Measurements from ENCODE around the gene POLR2E. TPM values are rescaled to one million over a fixed set of nuclear protein-coding genes. Genes with fewer than 3 reads are reported as not detected.

POLR2E gene
- total and polyA plus RNA-seq, 2 donors, result 79.0 to 84.0 TPM

GRCh38 chr19:1122972-1123363 lies 27.8 kb upstream of the POLR2E start:
- DNase-seq (ENCODE audit: low read depth in 6 of 9, low spot score in 9 of 9), result no peak
- Histone ChIP-seq H3K36me3 (ENCODE audit: control insufficient read depth in 2 of 2, insufficient read depth in 2 of 2, low read length in 1 of 2) (peaks cover 69 to 94% of the 10 kb centered on the region in 2 donors), H3K4me3 (ENCODE audit: low read length in 2 of 2) (no peak overlapping the region), H3K9me3 (ENCODE audit: control insufficient read depth in 2 of 2, insufficient read depth in 1 of 2, low read length in 1 of 2) (peaks cover 0 to 4% of the 10 kb centered on the region in 2 donors), H3K27me3 (ENCODE audit: control insufficient read depth in 2 of 2, insufficient read depth in 1 of 2, low read length in 1 of 2) (no peaks in the 10 kb centered on the region), H3K27ac (ENCODE audit: low read depth in 1 of 2, low read length in 1 of 2) (no peak overlapping the region), H3K4me1 (ENCODE audit: control insufficient read depth in 2 of 2, insufficient read depth in 2 of 2, low read length in 2 of 2) (no peaks in the 10 kb centered on the region)
- 93% methylated on average over 21 of the region's 21 CpGs for WGBS

- no peak overlapping the region for H3K27ac ChIP-seq (ENCODE audit: low read depth in 1 of 2, low read length in 1 of 2)
- DNase-seq (ENCODE audit: low read depth in 6 of 9, low spot score in 9 of 9), result no peak
Observed at GRCh38 chr19:1122021-1122971, 27.1 kb upstream of the POLR2E start.

DNA sequence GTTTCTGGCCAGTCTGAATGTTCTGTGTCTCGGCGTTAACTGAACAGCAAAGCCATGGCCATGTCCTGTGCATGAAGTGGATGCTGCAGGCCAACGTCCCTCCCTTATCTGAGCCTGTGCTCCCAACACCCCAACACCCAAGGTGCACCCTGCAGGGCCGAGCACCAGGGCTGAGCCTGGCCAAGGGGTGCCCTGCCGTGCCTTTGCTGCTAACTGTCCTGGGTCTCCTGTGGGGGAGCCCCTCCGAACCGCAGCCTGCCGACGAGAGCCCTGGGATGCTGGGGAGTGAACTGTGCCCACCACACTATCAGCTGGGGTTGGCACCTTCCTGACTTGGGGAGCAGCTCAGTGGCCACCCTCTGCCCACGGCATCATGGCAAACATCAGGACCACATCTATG lies 26.2 kb upstream of the POLR2E start:
- no peak for DNase-seq (ENCODE audit: low read depth in 6 of 9, low spot score in 9 of 9)
- Histone ChIP-seq H3K9me3 (ENCODE audit: control insufficient read depth in 2 of 2, insufficient read depth in 1 of 2, low read length in 1 of 2) (peaks cover 0 to 4% of the 10 kb centered on the region in 2 donors), H3K4me1 (ENCODE audit: control insufficient read depth in 2 of 2, insufficient read depth in 2 of 2, low read length in 2 of 2) (no peaks in the 10 kb centered on the region), H3K4me3 (ENCODE audit: low read length in 2 of 2) (no peak overlapping the region), H3K27me3 (ENCODE audit: control insufficient read depth in 2 of 2, insufficient read depth in 1 of 2, low read length in 1 of 2) (no peaks in the 10 kb centered on the region), H3K36me3 (ENCODE audit: control insufficient read depth in 2 of 2, insufficient read depth in 2 of 2, low read length in 1 of 2) (peaks cover 72 to 94% of the 10 kb centered on the region in 2 donors), H3K27ac (ENCODE audit: low read depth in 1 of 2, low read length in 1 of 2) (no peak overlapping the region)
- 98% methylated on average over 10 of the region's 10 CpGs for WGBS

More at GRCh38 chr19:1122021-1122971, 27.1 kb upstream of the POLR2E start:
- Histone ChIP-seq H3K9me3 (ENCODE audit: control insufficient read depth in 2 of 2, insufficient read depth in 1 of 2, low read length in 1 of 2) (peaks cover 0 to 4% of the 10 kb centered on the region in 2 donors), H3K27me3 (ENCODE audit: control insufficient read depth in 2 of 2, insufficient read depth in 1 of 2, low read length in 1 of 2) (no peaks in the 10 kb centered on the region), H3K4me3 (ENCODE audit: low read length in 2 of 2) (no peak overlapping the region), H3K36me3 (ENCODE audit: control insufficient read depth in 2 of 2, insufficient read depth in 2 of 2, low read length in 1 of 2) (peaks cover 71 to 94% of the 10 kb centered on the region in 2 donors), H3K4me1 (ENCODE audit: control insufficient read depth in 2 of 2, insufficient read depth in 2 of 2, low read length in 2 of 2) (no peaks in the 10 kb centered on the region)
- 98% methylated on average over 63 of the region's 63 CpGs for WGBS

- DNase-seq (ENCODE audit: low read depth in 6 of 9, low spot score in 9 of 9), result no peak
- no peak overlapping the region for H3K4me3 ChIP-seq (ENCODE audit: low read length in 2 of 2)
- H3K36me3 ChIP-seq (ENCODE audit: control insufficient read depth in 2 of 2, insufficient read depth in 2 of 2, low read length in 1 of 2), result peaks cover 78 to 93% of the 10 kb centered on the region in 2 donors
- no peaks in the 10 kb centered on the region for H3K4me1 ChIP-seq (ENCODE audit: control insufficient read depth in 2 of 2, insufficient read depth in 2 of 2, low read length in 2 of 2)
- peaks cover 0 to 4% of the 10 kb centered on the region in 2 donors for H3K9me3 ChIP-seq (ENCODE audit: control insufficient read depth in 2 of 2, insufficient read depth in 1 of 2, low read length in 1 of 2)
- no peak overlapping the region for H3K27ac ChIP-seq (ENCODE audit: low read depth in 1 of 2, low read length in 1 of 2)
- H3K27me3 ChIP-seq (ENCODE audit: control insufficient read depth in 2 of 2, insufficient read depth in 1 of 2, low read length in 1 of 2), result no peaks in the 10 kb centered on the region
- 98% methylated on average over 50 of the region's 50 CpGs for WGBS
Observed at GRCh38 chr19:1119475-1120217, 24.5 kb upstream of the POLR2E start.

- Histone ChIP-seq H3K27me3 (ENCODE audit: control insufficient read depth in 2 of 2, insufficient read depth in 1 of 2, low read length in 1 of 2) (no peaks in the 10 kb centered on the region), H3K36me3 (ENCODE audit: control insufficient read depth in 2 of 2, insufficient read depth in 2 of 2, low read length in 1 of 2) (peaks cover 74 to 91% of the 10 kb centered on the region in 2 donors), H3K4me3 (ENCODE audit: low read length in 2 of 2) (no peak overlapping the region), H3K4me1 (ENCODE audit: control insufficient read depth in 2 of 2, insufficient read depth in 2 of 2, low read length in 2 of 2) (no peaks in the 10 kb centered on the region), H3K9me3 (ENCODE audit: control insufficient read depth in 2 of 2, insufficient read depth in 1 of 2, low read length in 1 of 2) (peaks cover 0 to 4% of the 10 kb centered on the region in 2 donors), H3K27ac (ENCODE audit: low read depth in 1 of 2, low read length in 1 of 2) (no peak overlapping the region)
- 98% methylated on average over 34 of the region's 34 CpGs for WGBS
- no peak for DNase-seq (ENCODE audit: low read depth in 6 of 9, low spot score in 9 of 9)
Observed at GRCh38 chr19:1118999-1119398, 23.8 kb upstream of the POLR2E start.

DNA sequence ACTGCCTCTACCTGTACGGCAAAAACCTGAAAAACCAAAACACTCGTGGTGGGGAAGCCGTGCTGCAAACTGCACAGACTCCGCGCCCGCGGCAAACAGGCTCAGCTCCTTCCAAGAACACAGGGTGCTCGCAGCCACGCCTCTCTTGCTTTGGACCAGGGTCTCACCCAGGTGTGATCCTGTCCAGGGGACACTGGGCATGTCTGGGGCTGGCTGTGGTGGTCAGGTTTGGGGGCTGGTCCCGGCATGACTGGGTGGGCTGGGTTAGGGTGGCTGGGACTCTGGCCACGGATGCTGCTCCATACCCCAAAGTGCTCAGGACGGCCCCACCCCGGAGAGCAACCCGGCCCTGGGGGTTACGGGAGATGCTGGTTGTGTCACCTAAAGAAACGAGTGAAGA lies 22.5 kb upstream of the POLR2E start:
- peaks cover 71 to 88% of the 10 kb centered on the region in 2 donors for H3K36me3 ChIP-seq (ENCODE audit: control insufficient read depth in 2 of 2, insufficient read depth in 2 of 2, low read length in 1 of 2)
- H3K4me1 ChIP-seq (ENCODE audit: control insufficient read depth in 2 of 2, insufficient read depth in 2 of 2, low read length in 2 of 2), result peaks cover 3 to 11% of the 10 kb centered on the region in 2 donors
- no peak for DNase-seq (ENCODE audit: low read depth in 6 of 9, low spot score in 9 of 9)
- H3K27me3 ChIP-seq (ENCODE audit: control insufficient read depth in 2 of 2, insufficient read depth in 1 of 2, low read length in 1 of 2), result no peaks in the 10 kb centered on the region
- no peaks in the 10 kb centered on the region for H3K9me3 ChIP-seq (ENCODE audit: control insufficient read depth in 2 of 2, insufficient read depth in 1 of 2, low read length in 1 of 2)
- H3K27ac ChIP-seq (ENCODE audit: low read depth in 1 of 2, low read length in 1 of 2), result no peak overlapping the region
- 94% methylated on average over 16 of the region's 16 CpGs for WGBS
- no peak overlapping the region for H3K4me3 ChIP-seq (ENCODE audit: low read length in 2 of 2)

GRCh38 chr19:1116726-1117581 lies 21.8 kb upstream of the POLR2E start:
- 97% methylated on average over 52 of the region's 52 CpGs for WGBS
- Histone ChIP-seq H3K27me3 (ENCODE audit: control insufficient read depth in 2 of 2, insufficient read depth in 1 of 2, low read length in 1 of 2) (no peaks in the 10 kb centered on the region), H3K27ac (ENCODE audit: low read depth in 1 of 2, low read length in 1 of 2) (no peak overlapping the region), H3K4me1 (ENCODE audit: control insufficient read depth in 2 of 2, insufficient read depth in 2 of 2, low read length in 2 of 2) (peaks cover 3 to 11% of the 10 kb centered on the region in 2 donors), H3K9me3 (ENCODE audit: control insufficient read depth in 2 of 2, insufficient read depth in 1 of 2, low read length in 1 of 2) (no peaks in the 10 kb centered on the region), H3K4me3 (ENCODE audit: low read length in 2 of 2) (no peak overlapping the region), H3K36me3 (ENCODE audit: control insufficient read depth in 2 of 2, insufficient read depth in 2 of 2, low read length in 1 of 2) (peaks cover 72 to 88% of the 10 kb centered on the region in 2 donors)
- DNase-seq (ENCODE audit: low read depth in 6 of 9, low spot score in 9 of 9), result no peak

- Histone ChIP-seq H3K4me1 (ENCODE audit: control insufficient read depth in 2 of 2, insufficient read depth in 2 of 2, low read length in 2 of 2) (peaks cover 3 to 11% of the 10 kb centered on the region in 2 donors), H3K27me3 (ENCODE audit: control insufficient read depth in 2 of 2, insufficient read depth in 1 of 2, low read length in 1 of 2) (no peaks in the 10 kb centered on the region), H3K4me3 (ENCODE audit: low read length in 2 of 2) (no peak overlapping the region), H3K36me3 (ENCODE audit: control insufficient read depth in 2 of 2, insufficient read depth in 2 of 2, low read length in 1 of 2) (peaks cover 68 to 85% of the 10 kb centered on the region in 2 donors), H3K27ac (ENCODE audit: low read depth in 1 of 2, low read length in 1 of 2) (no peak overlapping the region), H3K9me3 (ENCODE audit: control insufficient read depth in 2 of 2, insufficient read depth in 1 of 2, low read length in 1 of 2) (no peaks in the 10 kb centered on the region)
- no peak for DNase-seq (ENCODE audit: low read depth in 6 of 9, low spot score in 9 of 9)
- 97% methylated on average over 35 of the region's 35 CpGs for WGBS
Observed at GRCh38 chr19:1115646-1116420, 20.7 kb upstream of the POLR2E start.
